Type B pancreatic cell (in vitro differentiated cells): ENCODE results near the gene TESK2. TPM values are rescaled to one million over a fixed set of nuclear protein-coding genes. Genes with fewer than 3 reads are reported as not detected.
A peak's percentile ranks its signal among the peaks of the same experiment; 100 is the strongest.

ENCODE experiments used
- DNase-seq: peaks from one replicate; pipeline ENCODE4 v3.0.0; 2021; ENCODE audit warnings: mixed read lengths; ENCODE audit not compliant: unreplicated experiment; ENCODE audit errors: extremely low spot score
- H3K27ac Mint-ChIP-seq: 2 replicates; pipeline ENCODE4 v1.8.0; 2021; ENCODE audit warnings: mild to moderate bottlenecking, mixed read lengths
- H3K27me3 Mint-ChIP-seq: 2 replicates; pipeline ENCODE4 v1.8.0; 2021; ENCODE audit warnings: mixed read lengths
- H3K36me3 Mint-ChIP-seq: 2 replicates; pipeline ENCODE4 v1.8.0; 2021; ENCODE audit warnings: mixed read lengths
- H3K4me1 Mint-ChIP-seq: one replicate; pipeline ENCODE4 v1.8.0; 2021; ENCODE audit warnings: mixed read lengths; ENCODE audit not compliant: unreplicated experiment
- H3K4me3 Mint-ChIP-seq: 2 replicates; pipeline ENCODE4 v1.8.0; 2021; ENCODE audit warnings: mild to moderate bottlenecking, mixed read lengths
- H3K9me3 Mint-ChIP-seq: 2 replicates; pipeline ENCODE4 v1.8.0; 2021; ENCODE audit warnings: mixed read lengths
- CTCF ChIP-seq: fragments of 200-600 bp; sonication (generic); conservative IDR thresholded peaks from 2 replicates; pipeline ENCODE4 v1.5.0; 2021; ENCODE audit warnings: antibody characterized with exemption, mild to moderate bottlenecking
- total RNA-seq: library from RNA; stranded (reverse); gene quantifications from 2 replicates; pipeline ENCODE4 v1.2.1, GENCODE V29; 2021; ENCODE audit warnings: low replicate concordance

TESK2 gene
- total RNA-seq, 1 donor from 2014 or later: 6.7 TPM

- TF ChIP-seq CTCF: no peak
- Mint-ChIP-seq H3K9me3 (no peaks in the 10 kb centered on the region), H3K36me3 (peaks cover 5% of the 10 kb centered on the region), H3K27ac (peak within 1 kb of the TSS; percentile 61), H3K27me3 (no peaks in the 10 kb centered on the region), H3K4me1 (peaks cover 26% of the 10 kb centered on the region), H3K4me3 (peak within 1 kb of the TSS; percentile 85)
- DNase-seq: peak; percentile 77
Observed at GRCh38 chr1:45326627-45327623, 164.0 kb downstream of the TESK2 start, which contains the start of gene HPDL. HPDL (plus strand) TSS chr1:45326895; CDS start chr1:45327149, 254 bp downstream.

DNA sequence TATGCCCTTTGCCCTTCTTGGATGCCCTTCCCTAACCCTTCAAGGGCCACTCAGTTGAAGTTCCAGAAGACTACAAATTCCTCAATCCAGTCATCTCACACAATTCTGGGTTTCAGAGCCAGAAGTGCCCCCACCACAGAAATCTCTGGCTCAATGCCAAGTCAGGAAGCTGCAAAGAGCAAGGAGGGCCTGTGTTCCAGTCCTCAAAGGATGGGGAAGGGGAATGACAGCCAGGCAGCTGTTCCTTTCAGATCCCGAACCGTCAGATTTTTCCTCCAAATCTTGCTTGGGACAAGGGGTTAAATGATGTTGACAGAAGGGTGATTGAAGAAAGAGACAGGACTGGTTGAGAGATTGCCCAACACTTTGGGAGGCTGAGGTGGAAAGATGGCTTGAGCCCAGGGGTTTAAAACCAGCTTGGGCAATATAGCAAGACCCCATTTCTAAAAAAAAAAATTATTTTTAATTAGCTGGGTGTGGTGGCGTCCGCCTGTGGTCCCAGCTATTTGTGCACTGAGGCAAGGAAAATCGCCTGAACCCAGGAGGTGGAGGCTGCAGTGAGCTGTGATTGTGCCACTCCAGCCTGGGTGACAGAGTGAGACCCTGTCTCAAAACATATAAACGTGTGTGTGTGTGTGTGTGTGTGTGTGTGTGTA is 165.0 kb downstream of the TESK2 start:
- H3K27ac Mint-ChIP-seq: peak overlapping the region; percentile 61
- peaks cover 31% of the 10 kb centered on the region for H3K4me1 Mint-ChIP-seq
- TF ChIP-seq CTCF: no peak
- no peak for DNase-seq
- peak overlapping the region; percentile 85 for H3K4me3 Mint-ChIP-seq
- peaks cover 5% of the 10 kb centered on the region for H3K36me3 Mint-ChIP-seq
- H3K27me3 Mint-ChIP-seq: no peaks in the 10 kb centered on the region
- H3K9me3 Mint-ChIP-seq: no peaks in the 10 kb centered on the region

DNA sequence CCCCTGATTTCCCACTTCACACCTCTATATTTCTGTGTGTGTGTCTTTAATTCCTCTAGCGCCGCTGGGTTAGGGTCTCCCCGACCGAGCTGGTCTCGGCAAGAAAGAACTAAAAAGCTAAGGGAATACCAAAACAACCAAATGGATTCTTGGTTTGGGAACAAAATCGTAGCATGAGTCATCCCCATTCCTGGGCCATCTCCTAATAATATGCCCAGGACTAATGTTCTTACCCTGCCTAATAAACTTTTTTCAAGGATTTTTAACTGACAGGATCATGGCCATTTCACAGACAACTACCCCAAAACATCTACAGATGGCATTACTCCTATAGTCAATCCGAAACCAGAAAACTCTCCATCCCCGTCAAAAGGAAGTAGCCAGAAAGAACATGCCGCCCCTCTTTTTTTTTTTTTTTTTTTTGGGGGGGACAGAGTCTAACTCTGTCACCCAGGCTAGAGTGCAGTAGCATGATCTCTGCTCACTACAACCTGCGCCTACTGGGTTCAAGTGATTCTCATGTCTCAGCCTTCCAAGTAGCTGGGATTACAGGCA is 168.4 kb downstream of the TESK2 start:
- Mint-ChIP-seq H3K4me1 (peaks cover 12% of the 10 kb centered on the region), H3K27ac (no peak overlapping the region), H3K4me3 (no peak overlapping the region), H3K36me3 (no peaks in the 10 kb centered on the region), H3K27me3 (no peaks in the 10 kb centered on the region), H3K9me3 (no peaks in the 10 kb centered on the region)
- TF ChIP-seq CTCF: no peak
- no peak for DNase-seq

DNA sequence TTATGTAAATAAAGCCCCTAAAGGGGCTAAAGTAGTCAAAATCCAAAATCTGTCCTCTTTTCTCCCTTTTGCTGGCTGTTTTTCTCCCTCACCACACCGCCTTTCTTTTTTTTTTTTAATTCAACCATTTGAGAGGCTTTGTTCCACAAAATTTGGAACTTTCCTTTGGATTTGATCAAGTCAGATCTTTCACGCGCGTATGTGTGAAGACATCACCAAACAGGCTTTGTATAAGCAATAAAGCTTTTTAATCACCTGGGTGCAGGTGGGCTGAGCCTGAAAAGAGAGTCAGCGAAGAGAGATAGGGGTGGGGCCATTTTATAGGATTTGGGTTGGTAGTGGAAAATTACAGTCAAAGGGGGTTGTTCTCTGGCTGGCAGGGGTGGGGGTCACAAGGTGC is 169.5 kb downstream of the TESK2 start:
- no peaks in the 10 kb centered on the region for H3K36me3 Mint-ChIP-seq
- no peak overlapping the region for H3K27ac Mint-ChIP-seq
- H3K4me1 Mint-ChIP-seq: peaks cover 12% of the 10 kb centered on the region
- no peak overlapping the region for H3K4me3 Mint-ChIP-seq
- H3K9me3 Mint-ChIP-seq: no peaks in the 10 kb centered on the region
- no peaks in the 10 kb centered on the region for H3K27me3 Mint-ChIP-seq
- no peak for TF ChIP-seq CTCF
- no peak for DNase-seq

GRCh38 chr1:45319761-45320160 is 171.2 kb downstream of the TESK2 start:
- Mint-ChIP-seq H3K4me1 (peaks cover 5% of the 10 kb centered on the region), H3K4me3 (no peak overlapping the region), H3K27ac (no peak overlapping the region), H3K9me3 (no peaks in the 10 kb centered on the region), H3K36me3 (no peaks in the 10 kb centered on the region), H3K27me3 (no peaks in the 10 kb centered on the region)
- TF ChIP-seq CTCF: no peak
- no peak for DNase-seq
